GM21528 (cell line): Measurements from ENCODE around the gene CACNA1C.

ENCODE experiments used
- ATAC-seq: cut with Tn5 transposase; IDR thresholded peaks from one replicate; pipeline ENCODE4 v1.9.1; 2021; ENCODE audit warnings: mild to moderate bottlenecking, moderate library complexity; ENCODE audit not compliant: unreplicated experiment, low FRiP score

The CACNA1C gene

DNA sequence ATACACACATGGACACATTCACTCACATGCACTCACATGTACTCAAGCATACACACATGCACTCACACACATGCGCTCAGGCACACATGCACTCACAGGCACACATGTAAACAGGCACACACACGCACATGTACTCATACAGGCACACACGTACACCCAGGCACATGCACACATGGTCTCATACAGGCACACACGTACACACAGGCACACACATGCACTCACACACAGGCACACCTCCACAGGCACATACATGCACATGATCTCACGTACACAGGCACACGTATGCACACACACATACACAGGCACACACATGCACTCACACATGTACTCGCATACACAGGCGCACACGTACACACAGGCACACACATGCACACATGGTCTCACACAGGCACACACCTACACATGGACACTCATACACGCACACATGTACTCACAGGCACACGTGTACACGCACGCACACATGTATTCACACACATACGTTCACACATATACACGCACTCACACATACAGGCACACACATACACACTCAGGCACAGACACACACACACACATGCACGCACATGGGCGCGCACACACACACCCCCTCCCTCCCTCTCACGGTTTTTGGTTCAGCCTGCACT lies 138.9 kb downstream of the CACNA1C start:
- no peak for ATAC-seq

GRCh38 chr12:2192231-2192630 lies 139.4 kb downstream of the CACNA1C start:
- no peak for ATAC-seq

DNA sequence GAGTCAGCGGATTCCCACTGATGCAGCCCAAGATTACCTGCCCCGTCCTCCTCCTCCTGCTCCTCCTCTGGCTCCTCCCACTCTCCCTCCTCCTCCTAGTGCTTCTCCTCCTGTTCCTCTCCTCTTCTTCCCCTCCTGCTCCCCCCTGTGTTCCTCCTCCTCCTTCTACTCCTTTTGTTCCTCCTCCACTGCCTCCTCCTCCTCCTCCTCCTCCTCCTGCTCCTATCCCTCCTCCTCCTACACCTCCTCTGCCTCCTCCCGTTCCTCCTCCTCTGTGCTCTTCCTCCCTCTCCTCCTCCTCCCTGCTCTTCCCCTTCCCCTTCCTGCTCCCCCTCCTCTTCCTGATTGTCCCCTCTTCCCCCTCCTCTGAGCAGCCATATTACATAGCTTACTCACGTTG lies 141.3 kb downstream of the CACNA1C start:
- ATAC-seq: no peak

GRCh38 chr12:2194571-2194970 lies 141.8 kb downstream of the CACNA1C start:
- no peak for ATAC-seq

- ATAC-seq: no peak
These were observed 142.3 kb downstream of the CACNA1C start for GRCh38 chr12:2195085-2195484.

DNA sequence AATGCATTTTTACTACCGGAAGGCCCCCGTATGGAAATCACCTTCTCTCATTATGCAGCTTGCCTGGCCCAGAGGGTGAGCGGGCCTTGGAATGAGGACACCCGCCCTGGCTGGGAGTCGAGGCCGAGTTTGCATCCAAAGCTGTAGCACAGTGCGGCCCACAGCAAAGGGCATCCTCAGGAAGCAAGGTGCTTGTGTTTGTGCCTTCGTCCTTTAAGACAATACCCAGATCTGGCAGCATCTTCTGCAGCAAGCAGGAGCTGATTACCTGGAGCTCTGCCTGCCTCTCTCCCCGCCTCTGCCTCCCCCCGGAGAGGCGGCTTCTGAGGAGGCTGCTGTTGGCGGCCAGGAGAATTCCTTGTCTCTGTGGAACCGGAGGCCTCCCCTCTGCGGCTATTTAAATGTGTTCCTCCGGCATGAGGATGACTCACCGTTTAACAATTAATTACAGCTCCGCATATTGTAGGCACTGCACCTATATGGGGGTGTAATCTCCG lies 145.3 kb downstream of the CACNA1C start:
- no peak for ATAC-seq

- no peak for ATAC-seq
These were observed 145.8 kb downstream of the CACNA1C start for GRCh38 chr12:2198542-2198941.

GRCh38 chr12:2205996-2206395 lies 153.2 kb downstream of the CACNA1C start:
- no peak for ATAC-seq

GRCh38 chr12:2208837-2209635 lies 156.2 kb downstream of the CACNA1C start:
- no peak for ATAC-seq

- ATAC-seq: no peak
These were observed 158.3 kb downstream of the CACNA1C start for GRCh38 chr12:2211119-2211518.

- no peak for ATAC-seq
These were observed 159.8 kb downstream of the CACNA1C start for GRCh38 chr12:2212537-2212936.

DNA sequence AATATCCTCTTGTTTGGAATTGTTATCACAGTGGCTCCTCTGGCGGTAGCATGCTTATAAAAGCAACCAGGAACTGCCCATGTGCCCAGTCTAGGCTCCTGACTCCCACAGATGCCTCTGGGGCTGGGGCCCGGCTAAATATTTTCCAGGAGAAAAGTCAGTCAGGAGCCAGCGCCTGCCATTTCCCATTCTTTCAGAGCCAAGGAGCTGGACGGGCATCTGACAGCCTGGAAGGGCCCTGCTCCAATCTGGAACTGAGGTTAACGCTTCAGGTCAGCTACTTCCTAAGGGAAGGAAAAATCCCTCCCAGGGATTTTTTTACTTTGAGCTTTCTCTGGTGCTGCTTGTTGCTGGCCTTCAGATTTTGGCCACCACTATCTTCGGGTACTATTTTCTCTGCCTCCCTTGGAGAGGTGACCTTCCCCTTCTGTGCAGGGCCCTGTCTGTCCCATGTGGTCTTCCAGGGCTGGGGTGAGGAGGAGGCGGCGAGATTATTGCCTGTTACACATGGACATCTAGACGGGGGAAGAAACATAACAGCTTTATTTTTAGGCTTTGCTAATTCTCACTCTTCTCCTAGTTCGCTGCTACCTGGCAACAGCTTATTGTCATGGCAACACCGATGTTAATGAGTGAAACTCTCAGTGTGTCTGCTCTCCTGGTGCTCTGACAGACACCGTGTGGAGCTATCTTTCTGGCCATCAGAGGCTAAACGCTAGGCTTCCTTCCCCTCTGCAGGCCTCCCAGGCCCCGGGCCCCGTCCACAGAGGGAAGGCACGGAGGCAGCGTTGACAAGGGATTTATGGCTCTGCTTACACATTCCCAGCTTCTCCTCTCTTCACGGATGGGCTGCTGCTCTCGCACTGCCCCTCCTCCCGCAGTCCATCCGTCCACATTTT lies 160.4 kb downstream of the CACNA1C start:
- ATAC-seq: no peak

DNA sequence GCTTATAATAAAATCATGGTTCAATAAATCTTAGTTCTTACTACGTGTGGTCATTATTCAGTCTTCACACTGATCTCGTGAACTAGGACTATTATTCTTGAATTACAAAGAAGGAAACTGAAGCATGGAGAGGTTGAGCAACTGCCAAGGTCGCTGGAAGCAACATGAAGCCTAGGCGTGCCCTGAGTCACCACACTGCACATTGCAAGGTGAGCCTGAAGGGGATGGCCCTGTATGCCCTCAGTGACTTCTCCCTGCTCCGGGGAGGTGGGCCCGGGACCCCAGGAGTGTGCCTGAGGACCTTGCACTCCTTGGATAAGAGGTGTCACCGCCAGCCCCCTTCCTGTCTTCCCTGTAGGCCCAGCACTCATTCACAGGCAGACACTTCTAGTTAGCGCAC lies 161.6 kb downstream of the CACNA1C start:
- no peak for ATAC-seq

DNA sequence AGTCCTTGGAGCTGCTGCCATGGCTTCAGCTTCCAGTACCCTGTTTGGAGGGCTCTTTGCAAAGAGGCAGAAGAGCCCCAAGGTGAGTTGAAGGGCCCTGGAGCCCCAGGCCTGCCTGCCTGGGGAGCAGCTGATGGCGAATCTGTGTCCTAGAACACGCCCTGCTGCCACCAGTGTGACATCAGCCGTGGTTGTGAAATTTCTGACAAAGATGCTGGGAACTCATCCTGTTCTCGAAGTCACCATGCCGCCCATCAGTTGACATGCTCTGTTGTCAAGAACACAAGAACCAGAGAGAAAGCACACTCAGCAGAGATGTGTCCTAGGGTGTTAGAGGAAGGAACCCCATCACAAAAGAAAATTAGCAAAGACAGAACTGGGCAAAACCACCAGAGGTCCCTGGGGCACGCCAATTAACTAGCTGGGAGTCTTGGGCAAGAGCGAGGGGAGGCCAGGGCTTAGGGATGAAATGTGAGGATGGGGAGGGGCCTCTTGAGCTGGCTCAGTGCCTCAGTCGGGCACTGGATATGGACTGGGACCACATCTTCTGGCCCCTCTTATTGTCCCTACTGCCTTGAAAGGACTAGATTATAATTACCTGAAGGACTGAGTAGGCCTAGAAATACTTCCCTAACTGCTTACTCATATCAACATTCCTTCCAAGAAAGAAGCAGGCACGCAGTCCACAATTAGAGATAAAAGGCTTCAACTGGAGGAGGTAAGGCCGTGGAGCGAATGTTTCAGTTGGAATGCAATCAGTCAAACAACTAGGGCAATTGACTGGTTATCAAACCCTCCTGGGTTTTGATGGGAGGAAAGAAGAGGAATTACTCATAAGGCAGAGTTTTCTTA lies 163.1 kb downstream of the CACNA1C start:
- ATAC-seq: no peak

- no peak for ATAC-seq
These were observed 165.9 kb downstream of the CACNA1C start for GRCh38 chr12:2218706-2219105.

GRCh38 chr12:2221030-2221621 lies 168.3 kb downstream of the CACNA1C start:
- ATAC-seq: no peak

- ATAC-seq: no peak
These were observed 169.9 kb downstream of the CACNA1C start for GRCh38 chr12:2222691-2223090.

DNA sequence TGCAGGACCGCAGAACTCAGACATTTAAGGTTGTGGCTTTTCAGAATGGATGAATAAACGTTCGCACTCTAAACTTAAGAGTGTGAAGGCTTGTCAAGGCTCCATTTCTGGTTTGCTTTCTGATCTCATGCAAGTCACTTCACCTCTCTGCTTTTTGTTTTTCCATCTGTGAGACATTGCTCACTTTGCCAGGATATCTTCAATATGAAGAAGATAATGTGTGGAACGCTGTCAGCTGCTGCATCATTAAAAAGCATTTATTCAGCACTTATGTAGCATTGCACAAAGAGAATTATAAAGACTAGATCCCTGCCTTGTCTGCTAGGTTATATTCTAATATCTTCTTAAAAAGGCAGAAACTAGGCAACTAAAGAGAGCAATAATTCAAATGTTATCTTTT lies 172.2 kb downstream of the CACNA1C start:
- no peak for ATAC-seq

GRCh38 chr12:2225696-2226095 lies 172.9 kb downstream of the CACNA1C start:
- ATAC-seq: no peak

- ATAC-seq: no peak
These were observed 173.9 kb downstream of the CACNA1C start for GRCh38 chr12:2226641-2227040.
